ENCODE data around the gene MDFI. TPM values are rescaled to one million over a fixed set of nuclear protein-coding genes. Genes with fewer than 3 reads are reported as not detected.

MDFI gene
- total and polyA plus RNA-seq, 2 experiments from 2014 or later, result 2.8 to 51.4 TPM

DNA sequence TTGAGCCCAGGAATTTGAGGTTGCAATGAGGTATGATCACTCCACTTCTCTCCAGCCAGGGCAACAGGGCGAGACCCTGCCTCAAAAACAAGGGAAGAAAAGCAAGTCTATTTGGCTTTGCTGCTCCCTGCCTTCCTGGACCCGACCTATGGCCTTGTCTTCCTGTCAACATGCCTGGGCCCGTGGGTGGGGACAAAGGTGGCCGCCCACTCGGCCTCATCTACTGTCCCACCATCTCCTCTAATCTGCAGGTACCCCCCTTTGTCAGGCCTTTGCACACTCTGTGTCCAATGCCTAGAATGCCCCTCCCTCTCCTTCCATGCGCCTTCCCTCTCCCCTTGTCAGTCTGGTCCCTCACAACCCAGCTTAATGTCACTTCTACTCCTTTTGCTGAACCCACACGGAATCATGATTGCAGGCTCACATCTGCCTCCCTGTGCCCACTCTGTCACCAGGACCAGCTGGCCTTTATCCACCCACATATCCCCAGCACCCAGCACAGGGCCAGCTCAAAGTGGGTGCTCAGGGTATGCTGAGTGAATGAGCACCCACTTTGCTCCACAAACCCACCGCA, 40.3 kb downstream of the MDFI start (continued):
- TF ChIP-seq ZNF462 (CRISPR knock-in tag; IDR thresholded peaks at IDR 0.05), result no peak

DNA sequence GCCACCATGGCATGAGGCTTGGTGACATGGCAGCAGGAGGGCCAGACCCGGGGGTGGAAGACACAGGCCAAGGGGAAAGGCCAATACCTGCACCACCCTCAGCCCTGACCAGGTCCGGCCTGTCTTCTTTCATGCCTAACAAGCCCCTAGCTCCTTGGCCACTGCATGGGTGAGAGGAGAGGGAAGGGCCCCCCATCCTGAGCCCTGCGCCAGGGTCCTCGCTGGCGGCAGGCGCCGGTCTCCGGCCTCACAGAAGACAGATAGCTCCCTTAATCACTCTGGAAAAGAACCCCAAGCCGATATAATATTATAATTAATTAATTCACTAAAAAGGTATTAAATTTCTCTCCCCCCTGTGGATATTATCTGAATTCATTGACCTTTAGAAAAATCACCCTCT, 41.4 kb downstream of the MDFI start:
- peaks cover 12% of the 10 kb centered on the region; the same call in 1 of the 2 replicates for H3K27me3 ChIP-seq (ENCODE audit: insufficient read depth)
- H2AFZ ChIP-seq, result no peak overlapping the region; the same call in 1 of the 2 replicates
- ATAC-seq (no peak), DNase-seq (ENCODE audit: low spot score) (no peak)
- H4K20me1 ChIP-seq (replicated peaks; ENCODE audit: insufficient read depth), result no peaks in the 10 kb centered on the region
- H3K27ac ChIP-seq (ENCODE audit: low read depth), result no peak overlapping the region
- peaks cover 28% of the 10 kb centered on the region for H3K4me1 ChIP-seq (ENCODE audit: insufficient read depth)
- no peaks in the 10 kb centered on the region for H3F3A ChIP-seq (replicated peaks; ENCODE audit: low read depth)
- H3K4me3 ChIP-seq, result no peak overlapping the region
- H3K79me2 ChIP-seq (replicated peaks; ENCODE audit: insufficient read depth), result no peaks in the 10 kb centered on the region
- H3K36me3 ChIP-seq (ENCODE audit: insufficient read depth), result no peaks in the 10 kb centered on the region
- Mint-ChIP-seq H3K9me3 (no peaks in the 10 kb centered on the region), H3K27me3 (ENCODE audit: insufficient read depth, low read depth, poor library complexity) (peaks cover 18% of the 10 kb centered on the region), H3K4me3 (no peak overlapping the region; the same call in 2 of the 3 replicates), H3K4me1 (peaks cover 40% of the 10 kb centered on the region), H3K27ac (no peak overlapping the region), H3K36me3 (ENCODE audit: low read depth) (no peaks in the 10 kb centered on the region)
- H3K9me2 ChIP-seq (ENCODE audit: insufficient read depth), result no peaks in the 10 kb centered on the region
- TF ChIP-seq CTCF (conservative IDR thresholded peaks at IDR 0.05; ENCODE audit: low read depth in 2 of 2) (no peak), CREB1 (CRISPR knock-in tag; IDR thresholded peaks at IDR 0.05; ENCODE audit: low read depth) (no peak), POLR2AphosphoS5 (IDR thresholded peaks at IDR 0.05; ENCODE audit: low read depth) (no peak), ZNF331 (CRISPR knock-in tag; IDR thresholded peaks at IDR 0.05; ENCODE audit: low read depth) (no peak), ETS1 (IDR thresholded peaks at IDR 0.05) (no peak), EZH2 (IDR thresholded peaks at IDR 0.05; ENCODE audit: low read depth, unreplicated experiment) (no peak)
- H3K4me2 ChIP-seq, result 0 out of 2 replicates have a peak overlapping the region, but pooled peaks have one; percentile 62
